Right atrium auricular region (tissue), 2 donors: ENCODE measurements around the gene STX18. TPM values are rescaled to one million over a fixed set of nuclear protein-coding genes. Genes with fewer than 3 reads are reported as not detected.

ENCODE experiments used
- DNase-seq: peaks from one replicate; pipeline ENCODE4 v3.0.0-alpha.2; 2019; ENCODE audit warnings: low spot score
- H3K27ac ChIP-seq, 2 donors: fragments of 200-600 bp; sonication (generic); 1 replicate in 1 of 2; 2 replicates in 1 of 2; pipeline ENCODE4 v1.5.1; 2016 to 2019
- H3K27me3 ChIP-seq, 2 donors: fragments of 200-600 bp; sonication (generic); one replicate each; pipeline versions ENCODE4 v1.5.1 to v1.6.0; 2017 to 2019
- H3K36me3 ChIP-seq: fragments of 200-600 bp; sonication (generic); one replicate; pipeline ENCODE4 v1.5.1; 2016
- H3K4me1 ChIP-seq, 2 donors: fragments of 200-600 bp; sonication (generic); one replicate each; pipeline versions ENCODE4 v1.5.1 to v1.6.0; 2017 to 2019
- H3K4me3 ChIP-seq, 2 donors: fragments of 200-600 bp; sonication (generic); 1 replicate in 1 of 2; 2 replicates in 1 of 2; pipeline ENCODE4 v1.5.1; 2017 to 2019; ENCODE audit warnings: mild to moderate bottlenecking in 1 of 2, moderate library complexity in 1 of 2
- H3K9me3 ChIP-seq, 2 donors: fragments of 200-600 bp; sonication (generic); one replicate each; pipeline ENCODE4 v1.5.1; 2019
- CTCF ChIP-seq, 2 donors: fragments of 200-600 bp; sonication (generic); IDR thresholded peaks; one replicate each; pipeline ENCODE4 v1.5.1; 2019; ENCODE audit warnings: antibody characterized with exemption in 2 of 2
- total RNA-seq, 2 donors: library from RNA; depleted of rRNA; stranded (reverse); fragments of >200 nt; gene quantifications; one replicate each; pipeline ENCODE4 v1.1.0, GENCODE V29; 2016

Gene STX18
- total RNA-seq, 2 donors from 2014 or later = 8.8 to 10.8 TPM

GRCh38 chr4:4394644-4395043, 147.2 kb downstream of the STX18 start:
- no peak for TF ChIP-seq CTCF (IDR thresholded peaks at IDR 0.05)
- Histone ChIP-seq H3K36me3 (no peaks in the 10 kb centered on the region), H3K4me3 (no peak overlapping the region), H3K4me1 (no peaks in the 10 kb centered on the region), H3K27ac (no peak overlapping the region), H3K27me3 (no peaks in the 10 kb centered on the region), H3K9me3 (no peaks in the 10 kb centered on the region)
- no peak for DNase-seq

GRCh38 chr4:4392501-4393183, 149.2 kb downstream of the STX18 start:
- no peak for DNase-seq
- no peak for TF ChIP-seq CTCF (IDR thresholded peaks at IDR 0.05)
- H3K27ac ChIP-seq = no peak overlapping the region
- peaks cover 0 to 12% of the 10 kb centered on the region in 2 donors for H3K4me1 ChIP-seq
- no peaks in the 10 kb centered on the region for H3K9me3 ChIP-seq
- H3K4me3 ChIP-seq = no peak overlapping the region
- H3K36me3 ChIP-seq = no peaks in the 10 kb centered on the region
- peaks cover 0 to 2% of the 10 kb centered on the region in 2 donors for H3K27me3 ChIP-seq

DNA sequence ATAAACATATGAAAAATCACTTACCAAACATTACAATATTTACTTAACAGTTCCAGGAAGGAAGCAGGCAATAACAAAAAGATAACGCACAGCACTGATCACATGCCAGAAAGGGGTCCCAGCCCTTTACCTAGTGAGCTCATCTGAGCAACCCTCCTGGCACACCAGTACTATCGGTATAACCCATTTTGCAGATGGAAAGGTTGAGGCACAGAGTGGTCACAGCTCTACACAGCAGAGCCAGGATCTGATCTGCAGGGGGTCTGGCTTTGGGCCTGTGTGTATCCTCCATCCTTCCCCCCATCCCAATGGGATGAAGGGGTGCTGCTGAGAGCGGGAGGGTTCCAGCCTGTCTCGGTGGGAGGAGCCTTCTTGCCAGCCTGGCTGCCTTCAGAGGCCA, 150.0 kb downstream of the STX18 start:
- no peak for TF ChIP-seq CTCF (IDR thresholded peaks at IDR 0.05)
- H3K27me3 ChIP-seq = peaks cover 0 to 5% of the 10 kb centered on the region in 2 donors
- no peaks in the 10 kb centered on the region for H3K9me3 ChIP-seq
- DNase-seq = no peak
- H3K36me3 ChIP-seq = no peaks in the 10 kb centered on the region
- H3K27ac ChIP-seq = no peak overlapping the region
- peaks cover 0 to 20% of the 10 kb centered on the region in 2 donors for H3K4me1 ChIP-seq
- H3K4me3 ChIP-seq = no peak overlapping the region

- no peak for DNase-seq
- peaks cover 0 to 5% of the 10 kb centered on the region in 2 donors for H3K27me3 ChIP-seq
- H3K27ac ChIP-seq = no peak overlapping the region
- H3K4me1 ChIP-seq = peaks cover 0 to 29% of the 10 kb centered on the region in 2 donors
- no peak overlapping the region for H3K4me3 ChIP-seq
- no peak for TF ChIP-seq CTCF (IDR thresholded peaks at IDR 0.05)
- H3K36me3 ChIP-seq = no peaks in the 10 kb centered on the region
- H3K9me3 ChIP-seq = no peaks in the 10 kb centered on the region
Observed at GRCh38 chr4:4390515-4391240, 151.2 kb downstream of the STX18 start.

- TF ChIP-seq CTCF (IDR thresholded peaks at IDR 0.05) = no peak
- DNase-seq = no peak
- Histone ChIP-seq H3K9me3 (no peaks in the 10 kb centered on the region), H3K4me3 (no peak overlapping the region), H3K36me3 (no peaks in the 10 kb centered on the region), H3K27ac (no peak overlapping the region), H3K4me1 (peaks cover 0 to 30% of the 10 kb centered on the region in 2 donors), H3K27me3 (peaks cover 0 to 5% of the 10 kb centered on the region in 2 donors)
Observed at GRCh38 chr4:4390046-4390445, 151.8 kb downstream of the STX18 start.
